HG03521 (cell line): ENCODE data around the gene ZNF550.
"Not testable (repeated sequence)": the region's sequence is repeated elsewhere in the genome, so short reads cannot be mapped to it uniquely, and the experiment has no call there.

Source experiments
- ATAC-seq: cut with Tn5 transposase; IDR thresholded peaks from one replicate; pipeline ENCODE4 v1.9.1; 2021; ENCODE audit warnings: mild to moderate bottlenecking, moderate library complexity; ENCODE audit not compliant: unreplicated experiment

The ZNF550 gene

GRCh38 chr19:57537953-57538547 lies 21.6 kb downstream of the ZNF550 start:
- no peak for ATAC-seq

GRCh38 chr19:57527136-57527881 lies 32.4 kb downstream of the ZNF550 start, which contains the start of gene ZNF549:
Gene ZNF549 (plus strand): TSS chr19:57527356. CDS start chr19:57527574, 218 bp downstream.
- peak; percentile 98 for ATAC-seq

GRCh38 chr19:57518021-57518420 lies 41.6 kb downstream of the ZNF550 start:
- ATAC-seq = not testable (repeated sequence)

GRCh38 chr19:57515255-57515654 lies 44.4 kb downstream of the ZNF550 start:
- no peak for ATAC-seq

GRCh38 chr19:57512845-57513244 lies 46.8 kb downstream of the ZNF550 start:
- ATAC-seq = no peak

GRCh38 chr19:57511484-57511883 lies 48.2 kb downstream of the ZNF550 start:
- ATAC-seq = no peak

GRCh38 chr19:57506163-57506562 lies 53.5 kb downstream of the ZNF550 start:
- ATAC-seq = no peak

GRCh38 chr19:57500400-57500799 lies 59.3 kb downstream of the ZNF550 start:
- ATAC-seq = not testable (repeated sequence)

GRCh38 chr19:57499680-57500395 lies 59.8 kb downstream of the ZNF550 start, which contains the start of gene ZNF773:
Gene ZNF773 (plus strand): TSS chr19:57499938. CDS start chr19:57500081, 143 bp downstream.
- ATAC-seq = peak; percentile 96

- ATAC-seq = not testable (repeated sequence)
Measured at GRCh38 chr19:57499332-57499679, 60.4 kb downstream of the ZNF550 start.

GRCh38 chr19:57488299-57488644 lies 71.4 kb downstream of the ZNF550 start:
- ATAC-seq = not testable (repeated sequence)

- peak; percentile 86 for ATAC-seq
Measured at GRCh38 chr19:57487477-57488298, 72.0 kb downstream of the ZNF550 start, which contains the start of gene ZNF419. Gene ZNF419 (plus strand): TSS chr19:57487750. CDS start chr19:57487951, 201 bp downstream.
